GM12865 (cell line): ENCODE results near the gene OST4.

Experiments used
- DNase-seq: peaks from one replicate; pipeline ENCODE4 v3.0.0; 2010; ENCODE audit warnings: low read depth
- H3K4me3 ChIP-seq: 2 replicates; pipeline ENCODE4 v1.5.1; 2011; ENCODE audit warnings: mild to moderate bottlenecking, low read depth, low read length, control low read depth
- CTCF ChIP-seq: IDR thresholded peaks from 2 replicates; pipeline ENCODE4 v1.5.1; 2011; ENCODE audit warnings: low read length, control low read depth, low read depth, inconsistent platforms; ENCODE audit not compliant: insufficient read depth; ENCODE audit errors: missing control alignments

OST4 gene

GRCh38 chr2:27054721-27055120, 16.7 kb downstream of the OST4 start:
- DNase-seq, result no peak
- H3K4me3 ChIP-seq, result no peak overlapping the region
- no peak for TF ChIP-seq CTCF

- TF ChIP-seq CTCF, result no peak
- DNase-seq, result no peak
These were observed 17.7 kb downstream of the OST4 start for GRCh38 chr2:27053776-27054175.

GRCh38 chr2:27053321-27053720, 18.1 kb downstream of the OST4 start:
- no peak overlapping the region for H3K4me3 ChIP-seq
- TF ChIP-seq CTCF, result no peak
- DNase-seq, result no peak

More at GRCh38 chr2:27053776-27054175, 17.7 kb downstream of the OST4 start:
- no peak overlapping the region for H3K4me3 ChIP-seq

DNA sequence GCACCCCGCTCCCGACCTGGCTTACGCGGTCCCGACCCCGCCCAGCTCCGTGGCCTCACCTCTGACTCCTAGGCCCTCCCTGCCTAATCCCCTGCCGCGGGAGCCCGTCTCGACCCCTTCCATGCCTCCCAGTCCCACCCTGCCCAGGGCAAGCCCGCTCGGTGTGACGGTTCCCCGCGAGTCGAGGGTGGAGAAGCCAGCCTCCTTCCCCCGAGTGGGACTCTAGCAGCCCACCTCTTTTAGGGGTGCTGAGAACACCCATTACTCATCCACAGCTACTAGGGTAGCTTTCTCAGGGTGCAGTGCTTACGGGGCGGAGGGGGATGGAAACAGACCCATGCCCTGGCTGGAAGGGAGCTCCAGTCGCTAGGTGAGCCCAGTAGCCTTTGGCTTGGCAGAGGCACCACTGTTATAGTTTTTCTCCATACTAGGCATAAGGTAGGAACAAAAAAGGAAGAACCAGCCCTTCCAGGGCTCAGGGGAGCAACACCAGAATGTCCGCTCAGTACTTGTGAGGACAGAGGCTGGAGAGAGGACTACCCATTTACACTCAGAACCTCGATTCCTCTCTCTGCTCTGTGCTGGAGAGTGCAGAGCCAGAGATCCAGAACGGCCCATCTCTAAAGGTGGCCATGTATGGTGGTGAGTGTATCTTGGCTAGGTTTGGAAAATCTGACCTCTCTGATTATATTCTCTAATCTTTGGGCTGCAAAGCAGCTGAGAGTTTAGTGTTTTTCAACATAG, 19.4 kb downstream of the OST4 start:
- no peak for DNase-seq
- peak overlapping the region; percentile 76 for H3K4me3 ChIP-seq
- no peak for TF ChIP-seq CTCF

DNA sequence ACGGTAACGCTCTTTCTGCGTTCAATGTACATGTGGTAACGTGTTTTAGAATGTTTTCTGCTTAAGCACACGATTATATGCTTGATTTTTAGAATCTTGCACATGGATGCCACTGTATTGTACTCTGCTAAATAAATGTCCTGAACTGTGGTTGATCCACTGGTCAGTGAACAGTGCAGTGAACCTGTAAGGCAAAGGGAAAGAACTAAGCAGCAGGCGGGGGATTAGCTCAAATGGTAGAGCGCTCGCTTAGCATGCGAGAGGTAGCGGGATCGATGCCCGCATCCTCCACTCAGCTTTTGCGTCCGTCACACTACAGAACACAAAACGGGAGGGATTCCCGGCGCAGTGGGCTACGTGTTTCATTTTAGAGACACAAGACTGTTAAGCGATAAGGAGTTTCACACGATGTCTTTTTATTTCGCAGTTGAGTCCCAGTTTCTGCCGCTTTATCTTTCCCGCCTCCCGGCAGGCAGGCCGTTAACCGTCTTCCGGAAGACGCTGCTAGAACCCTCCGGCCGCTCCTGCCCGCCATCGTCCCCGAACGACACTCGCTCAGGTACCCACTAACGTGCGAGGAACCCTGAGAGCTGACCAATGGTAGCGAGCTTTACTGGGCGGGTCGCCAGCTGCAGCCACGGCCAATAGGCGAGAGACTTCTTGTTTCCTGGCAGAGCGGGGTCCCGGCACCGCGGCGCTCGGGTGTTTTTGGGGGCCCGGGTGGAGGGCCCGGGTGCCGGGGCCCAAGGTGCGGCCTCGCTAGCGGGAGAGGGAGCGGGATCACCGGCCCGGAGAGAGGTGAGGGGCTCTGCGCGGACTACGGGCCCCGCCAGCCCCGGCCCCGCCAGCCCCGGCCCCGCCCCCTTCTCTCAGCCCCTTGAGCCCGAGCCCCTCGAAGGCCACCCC, 20.2 kb downstream of the OST4 start, which contains the start of gene AGBL5:
TSS of gene AGBL5 (plus strand) at position 673 of the 906 bp plus-strand sequence. CDS start 1,291 bp downstream, outside the sequence.
- peak; percentile 98 for DNase-seq
- no peak for TF ChIP-seq CTCF

DNA sequence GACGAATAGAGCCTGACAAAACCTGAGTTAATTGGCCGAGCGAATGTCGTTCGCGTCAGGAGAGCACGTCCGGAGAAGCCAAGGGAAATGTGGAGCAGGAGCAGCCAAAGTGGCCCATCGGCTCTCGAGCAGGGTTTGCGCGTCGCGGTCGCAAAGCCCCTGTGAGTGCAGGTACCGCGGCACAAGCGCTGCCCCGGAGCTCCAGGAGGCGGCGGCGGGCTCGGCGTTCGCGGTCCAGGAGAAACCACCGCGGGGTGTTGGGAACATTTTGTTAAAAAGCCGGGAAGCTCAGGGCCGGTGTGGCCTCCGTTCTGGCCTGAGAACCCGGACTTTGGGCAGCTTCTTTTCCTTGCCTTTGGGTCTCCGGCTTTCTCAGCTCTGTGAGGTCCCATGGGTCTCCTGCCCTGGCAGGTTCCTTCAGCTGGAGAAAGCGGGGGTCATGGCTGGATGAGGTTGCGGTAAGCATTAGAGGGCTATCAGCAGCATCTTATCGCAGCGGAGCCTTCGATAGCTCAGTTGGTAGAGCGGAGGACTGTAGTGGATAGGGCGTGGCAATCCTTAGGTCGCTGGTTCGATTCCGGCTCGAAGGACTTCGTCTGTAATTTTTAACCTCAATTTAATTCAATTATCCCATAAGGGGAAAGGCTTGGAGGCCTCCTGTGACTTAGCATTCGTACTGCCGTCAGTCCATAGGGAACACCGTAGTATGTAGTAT, 21.0 kb downstream of the OST4 start:
- peak overlapping the region; percentile 76 for H3K4me3 ChIP-seq
- peak; percentile 7 for TF ChIP-seq CTCF
- DNase-seq, result peak; percentile 96

More for the DNA sequence above, 20.2 kb downstream of the OST4 start, which contains the start of gene AGBL5:
- H3K4me3 ChIP-seq, result peak within 1 kb of the TSS; percentile 76
